CD4-positive, CD25-positive, alpha-beta regulatory T cell (primary cell): ENCODE data around the gene PCDHB10. TPM values are rescaled to one million over a fixed set of nuclear protein-coding genes. Genes with fewer than 3 reads are reported as not detected.
"Not testable (repeated sequence)": the region's sequence is repeated elsewhere in the genome, so short reads cannot be mapped to it uniquely, and the experiment has no call there.

Experiments
- ATAC-seq, 2 donors: fragments of 150-1000 bp; cut with Tn5 transposase; one replicate each; pipeline ENCODE4 v1.10.0; 2021; ENCODE audit warnings: low read depth in 2 of 2, moderate number of reproducible peaks in 2 of 2, moderate library complexity in 1 of 2
- DNase-seq, 3 donors: peaks; one replicate each; pipeline versions ENCODE4 v3.0.0 to v3.0.0-alpha.2; 2012 to 2022; ENCODE audit warnings: mixed read lengths in 1 of 3
- H3K27ac ChIP-seq: one replicate; pipeline ENCODE4 v1.7.0; 2013; ENCODE audit warnings: mild to moderate bottlenecking, low read length; ENCODE audit not compliant: insufficient read depth, poor library complexity, severe bottlenecking
- H3K27me3 ChIP-seq: one replicate; pipeline ENCODE4 v1.7.0; 2013; ENCODE audit warnings: low read length; ENCODE audit not compliant: control insufficient read depth, insufficient read depth
- H3K36me3 ChIP-seq: one replicate; pipeline ENCODE4 v1.7.0; 2013; ENCODE audit warnings: mild to moderate bottlenecking, low read length, moderate library complexity; ENCODE audit not compliant: control insufficient read depth, insufficient read depth
- H3K4me1 ChIP-seq: 2 replicates; pipeline ENCODE4 v1.7.0; 2013; ENCODE audit warnings: mild to moderate bottlenecking, low read length; ENCODE audit not compliant: insufficient read depth, control insufficient read depth, poor library complexity, severe bottlenecking
- H3K4me3 ChIP-seq: one replicate; pipeline ENCODE4 v1.7.0; 2013; ENCODE audit warnings: low read depth, mild to moderate bottlenecking, low read length, moderate library complexity
- H3K9me3 ChIP-seq, 2 experiments: 1 replicate in 1 of 2; 2 replicates in 1 of 2; pipeline ENCODE4 v1.7.0; 2013; ENCODE audit warnings: low read length in 2 of 2, mild to moderate bottlenecking in 1 of 2, moderate library complexity in 1 of 2; ENCODE audit not compliant: control insufficient read depth in 2 of 2
- H3K27ac Mint-ChIP-seq, 3 donors: one replicate each; pipeline ENCODE4 v1.8.0; 2020 to 2022; ENCODE audit warnings: mild to moderate bottlenecking in 3 of 3, mixed read lengths in 3 of 3, moderate library complexity in 2 of 3
- H3K27me3 Mint-ChIP-seq: one replicate; pipeline ENCODE4 v1.8.0; 2022; ENCODE audit warnings: mild to moderate bottlenecking, mixed read lengths
- H3K36me3 Mint-ChIP-seq: one replicate; pipeline ENCODE4 v1.8.0; 2020; ENCODE audit warnings: mixed read lengths
- H3K4me1 Mint-ChIP-seq, 4 donors: one replicate each; pipeline ENCODE4 v1.8.0; 2020 to 2022; ENCODE audit warnings: mixed read lengths in 4 of 4, mild to moderate bottlenecking in 1 of 4
- H3K4me3 Mint-ChIP-seq, 4 donors: one replicate each; pipeline ENCODE4 v1.8.0; 2020 to 2022; ENCODE audit warnings: mild to moderate bottlenecking in 4 of 4, mixed read lengths in 4 of 4, moderate library complexity in 3 of 4
- H3K9me3 Mint-ChIP-seq, 7 donors: one replicate each; pipeline ENCODE4 v1.8.0; 2020 to 2022; ENCODE audit warnings: mixed read lengths in 7 of 7, mild to moderate bottlenecking in 3 of 7, moderate library complexity in 2 of 7
- polyA plus RNA-seq, 4 donors: library from polyadenylated mRNA; unstranded; fragments of 300-500 nt; fragmentation: Illumina TruSeq; gene quantifications; one replicate each; pipeline ENCODE4 v1.2.3, GENCODE V29; 2021
- total RNA-seq: library from RNA; stranded (reverse); gene quantifications from one replicate; pipeline ENCODE4 v1.2.3, GENCODE V29; 2022

The PCDHB10 gene
- total and polyA plus RNA-seq, 5 donors from 2014 or later: not detected

- Mint-ChIP-seq H3K9me3 (peaks cover 0 to 20% (median 3%) of the 10 kb centered on the region in 7 donors), H3K27me3 (peaks cover 18% of the 10 kb centered on the region)
- H3K4me1 Mint-ChIP-seq, H3K36me3 Mint-ChIP-seq, H3K27ac Mint-ChIP-seq, H3K4me1 ChIP-seq, H3K4me3 ChIP-seq, H3K27me3 ChIP-seq, ATAC-seq, H3K27ac ChIP-seq, DNase-seq, H3K4me3 Mint-ChIP-seq, H3K36me3 ChIP-seq: not testable (repeated sequence)
- peaks cover 3 to 17% of the 10 kb centered on the region in 2 experiments for H3K9me3 ChIP-seq
Measured at GRCh38 chr5:141225421-141225820, 33.3 kb downstream of the PCDHB10 start.

GRCh38 chr5:141234109-141234667 lies 42.0 kb downstream of the PCDHB10 start:
- Mint-ChIP-seq H3K27me3 (peaks cover 6% of the 10 kb centered on the region), H3K4me1 (no peaks in the 10 kb centered on the region), H3K27ac (peak overlapping the region in 1 of 3 donors; percentile 38), H3K4me3 (no peak overlapping the region), H3K9me3 (peaks cover 2 to 42% (median 10%) of the 10 kb centered on the region in 7 donors), H3K36me3 (no peaks in the 10 kb centered on the region)
- no peak for DNase-seq
- no peak for ATAC-seq
- no peaks in the 10 kb centered on the region for H3K4me1 ChIP-seq
- H3K4me3 ChIP-seq: no peak overlapping the region
- H3K9me3 ChIP-seq: peaks cover 22 to 36% of the 10 kb centered on the region in 2 experiments
- H3K27me3 ChIP-seq: peaks cover 6% of the 10 kb centered on the region
- no peak overlapping the region for H3K27ac ChIP-seq
- H3K36me3 ChIP-seq: no peaks in the 10 kb centered on the region

DNA sequence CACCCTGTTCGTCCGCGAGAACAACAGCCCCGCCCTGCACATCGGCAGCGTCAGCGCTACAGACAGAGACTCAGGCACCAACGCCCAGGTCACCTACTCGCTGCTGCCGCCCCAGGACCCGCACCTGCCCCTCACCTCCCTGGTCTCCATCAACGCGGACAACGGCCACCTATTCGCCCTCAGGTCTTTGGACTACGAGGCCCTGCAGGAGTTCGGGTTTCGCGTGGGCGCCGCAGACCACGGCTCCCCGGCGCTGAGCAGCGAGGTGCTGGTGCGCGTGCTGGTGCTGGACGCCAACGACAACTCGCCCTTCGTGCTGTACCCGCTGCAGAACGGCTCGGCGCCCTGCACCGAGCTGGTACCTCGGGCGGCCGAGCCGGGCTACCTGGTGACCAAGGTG lies 43.8 kb downstream of the PCDHB10 start:
- peaks cover 2 to 58% (median 12%) of the 10 kb centered on the region in 7 donors for H3K9me3 Mint-ChIP-seq
- H3K27me3 Mint-ChIP-seq, ATAC-seq, H3K4me1 ChIP-seq, H3K4me3 ChIP-seq, H3K27ac ChIP-seq, H3K36me3 Mint-ChIP-seq, H3K36me3 ChIP-seq, H3K27ac Mint-ChIP-seq, DNase-seq, H3K4me1 Mint-ChIP-seq, H3K4me3 Mint-ChIP-seq: not testable (repeated sequence)
- peaks cover 25 to 51% of the 10 kb centered on the region in 2 experiments for H3K9me3 ChIP-seq
- H3K27me3 ChIP-seq: peaks cover 12% of the 10 kb centered on the region

DNA sequence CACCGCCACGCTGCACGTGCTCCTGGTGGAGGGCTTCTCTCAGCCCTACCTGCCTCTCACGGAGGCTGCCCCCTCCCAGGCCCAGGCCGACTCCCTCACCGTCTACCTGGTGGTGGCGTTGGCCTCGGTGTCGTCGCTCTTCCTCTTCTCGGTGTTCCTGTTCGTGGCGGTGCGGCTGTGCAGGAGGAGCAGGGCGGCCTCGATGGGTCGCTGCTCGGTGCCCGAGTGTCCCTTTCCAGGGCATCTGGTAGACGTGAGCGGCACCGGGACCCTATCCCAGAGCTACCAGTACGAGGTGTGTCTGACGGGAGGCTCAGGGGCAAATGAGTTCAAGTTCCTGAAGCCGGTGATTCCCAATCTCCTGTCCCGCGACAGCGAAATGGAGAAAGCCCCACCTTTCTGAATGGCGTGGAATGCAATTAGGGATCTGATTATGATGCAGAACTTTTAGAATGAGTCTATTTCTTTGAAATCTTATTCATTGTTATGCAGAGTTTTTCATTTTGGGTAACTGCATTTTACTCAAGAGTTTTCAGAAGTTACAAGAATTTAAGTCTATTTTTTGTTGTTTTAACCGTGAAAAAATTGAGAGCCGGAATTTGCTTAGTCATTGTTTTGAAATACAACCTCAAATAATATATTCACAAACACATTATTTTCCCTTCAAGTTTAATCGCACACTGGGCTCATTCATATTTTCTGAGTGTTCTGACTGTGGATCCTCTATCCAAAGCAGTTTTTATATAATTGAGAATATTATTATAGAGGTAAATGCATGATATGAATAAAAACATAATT lies 44.6 kb downstream of the PCDHB10 start:
- no peak for ATAC-seq
- H3K36me3 ChIP-seq: no peaks in the 10 kb centered on the region
- H3K36me3 Mint-ChIP-seq: no peaks in the 10 kb centered on the region
- H3K9me3 ChIP-seq: peaks cover 26 to 58% of the 10 kb centered on the region in 2 experiments
- H3K27me3 Mint-ChIP-seq: peaks cover 6% of the 10 kb centered on the region
- no peak overlapping the region for H3K27ac ChIP-seq
- no peak overlapping the region for H3K27ac Mint-ChIP-seq
- no peaks in the 10 kb centered on the region for H3K4me1 ChIP-seq
- H3K4me3 ChIP-seq: no peak overlapping the region
- no peak for DNase-seq
- no peak overlapping the region for H3K4me3 Mint-ChIP-seq
- peaks cover 2 to 55% (median 12%) of the 10 kb centered on the region in 7 donors for H3K9me3 Mint-ChIP-seq
- H3K4me1 Mint-ChIP-seq: no peaks in the 10 kb centered on the region
- peaks cover 12% of the 10 kb centered on the region for H3K27me3 ChIP-seq

GRCh38 chr5:141241496-141241895 lies 49.3 kb downstream of the PCDHB10 start:
- H3K4me3 Mint-ChIP-seq: no peak overlapping the region
- DNase-seq: no peak
- H3K9me3 Mint-ChIP-seq: peaks cover 2 to 68% (median 22%) of the 10 kb centered on the region in 7 donors
- Histone ChIP-seq H3K4me1 (no peaks in the 10 kb centered on the region), H3K9me3 (peaks cover 50 to 89% of the 10 kb centered on the region in 2 experiments), H3K4me3 (no peak overlapping the region), H3K36me3 (no peaks in the 10 kb centered on the region), H3K27ac (no peak overlapping the region), H3K27me3 (peaks cover 8% of the 10 kb centered on the region)
- no peaks in the 10 kb centered on the region for H3K36me3 Mint-ChIP-seq
- H3K27ac Mint-ChIP-seq: no peak overlapping the region
- peaks cover 0 to 2% (median 0%) of the 10 kb centered on the region in 4 donors for H3K4me1 Mint-ChIP-seq
- ATAC-seq: no peak
- peaks cover 9% of the 10 kb centered on the region for H3K27me3 Mint-ChIP-seq

Other genes with a start within 250 kb of the PCDHB10 start
Only the 30 nearest of the 37 such genes appear.
- not detected for gene PCDHB1, start 141.0 kb upstream of the PCDHB10 start, total RNA-seq
- gene PCDHB1, start 141.0 kb upstream of the PCDHB10 start, polyA plus RNA-seq: not detected
- not detected for gene PCDHB2, start 97.7 kb upstream of the PCDHB10 start, total RNA-seq
- not detected for gene PCDHB2, start 97.7 kb upstream of the PCDHB10 start, polyA plus RNA-seq
- not detected for gene PCDHB3, start 91.9 kb upstream of the PCDHB10 start, total RNA-seq
- gene PCDHB3, start 91.9 kb upstream of the PCDHB10 start, polyA plus RNA-seq: not detected
- not detected for gene PCDHB4, start 70.5 kb upstream of the PCDHB10 start, total RNA-seq
- not detected for gene PCDHB4, start 70.5 kb upstream of the PCDHB10 start, polyA plus RNA-seq
- gene PCDHB5, start 57.1 kb upstream of the PCDHB10 start, total RNA-seq: not detected
- under 1 TPM in 1 of 4 donors, not detected in 3; 0.19 TPM for gene PCDHB5, start 57.1 kb upstream of the PCDHB10 start, polyA plus RNA-seq
- gene PCDHB6, start 42.3 kb upstream of the PCDHB10 start, total RNA-seq: not detected
- not detected for gene PCDHB6, start 42.3 kb upstream of the PCDHB10 start, polyA plus RNA-seq
- not detected for gene PCDHB7, start 19.7 kb upstream of the PCDHB10 start, total RNA-seq
- gene PCDHB7, start 19.7 kb upstream of the PCDHB10 start, polyA plus RNA-seq: not detected
- gene PCDHB8, start 14.6 kb upstream of the PCDHB10 start, total RNA-seq: not detected
- gene PCDHB8, start 14.6 kb upstream of the PCDHB10 start, polyA plus RNA-seq: not detected
- not detected for gene PCDHB16, start 10.0 kb upstream of the PCDHB10 start, total RNA-seq
- not detected for gene PCDHB16, start 10.0 kb upstream of the PCDHB10 start, polyA plus RNA-seq
- gene PCDHB9, start 5.2 kb upstream of the PCDHB10 start, total RNA-seq: 0.07 TPM
- gene PCDHB9, start 5.2 kb upstream of the PCDHB10 start, polyA plus RNA-seq: not detected
- gene PCDHB11, start 7.3 kb downstream of the PCDHB10 start, total RNA-seq: not detected
- not detected for gene PCDHB11, start 7.3 kb downstream of the PCDHB10 start, polyA plus RNA-seq
- not detected for gene PCDHB12, start 16.4 kb downstream of the PCDHB10 start, total RNA-seq
- gene PCDHB12, start 16.4 kb downstream of the PCDHB10 start, polyA plus RNA-seq: not detected
- not detected for gene PCDHB13, start 21.6 kb downstream of the PCDHB10 start, total RNA-seq
- under 1 TPM in 1 of 4 donors, not detected in 3; 0.05 TPM for gene PCDHB13, start 21.6 kb downstream of the PCDHB10 start, polyA plus RNA-seq
- not detected for gene PCDHB14, start 31.0 kb downstream of the PCDHB10 start, total RNA-seq
- not detected for gene PCDHB14, start 31.0 kb downstream of the PCDHB10 start, polyA plus RNA-seq
- not detected for gene PCDHB15, start 53.0 kb downstream of the PCDHB10 start, total RNA-seq
- gene PCDHB15, start 53.0 kb downstream of the PCDHB10 start, polyA plus RNA-seq: not detected
- 0.74 TPM for gene SLC25A2, start 111.7 kb downstream of the PCDHB10 start, total RNA-seq
- under 1 TPM in 1 of 4 donors, not detected in 3; 0.12 TPM for gene SLC25A2, start 111.7 kb downstream of the PCDHB10 start, polyA plus RNA-seq
- gene TAF7, start 128.4 kb downstream of the PCDHB10 start, total RNA-seq: 76.6 TPM
- 100 to 1,000 TPM; 172 to 235 (median 200) TPM for gene TAF7, start 128.4 kb downstream of the PCDHB10 start, polyA plus RNA-seq
- 0.10 TPM for gene PCDHGA1, start 138.2 kb downstream of the PCDHB10 start, total RNA-seq
- under 1 TPM in 1 of 4 donors, not detected in 3; 0.06 TPM for gene PCDHGA1, start 138.2 kb downstream of the PCDHB10 start, polyA plus RNA-seq
- gene PCDHGA2, start 146.4 kb downstream of the PCDHB10 start, total RNA-seq: not detected
- not detected for gene PCDHGA2, start 146.4 kb downstream of the PCDHB10 start, polyA plus RNA-seq
- gene PCDHGA3, start 151.5 kb downstream of the PCDHB10 start, total RNA-seq: not detected
- gene PCDHGA3, start 151.5 kb downstream of the PCDHB10 start, polyA plus RNA-seq: not detected
- not detected for gene PCDHGB1, start 157.7 kb downstream of the PCDHB10 start, total RNA-seq
- not detected for gene PCDHGB1, start 157.7 kb downstream of the PCDHB10 start, polyA plus RNA-seq
- not detected for gene PCDHGA4, start 162.7 kb downstream of the PCDHB10 start, total RNA-seq
- gene PCDHGA4, start 162.7 kb downstream of the PCDHB10 start, polyA plus RNA-seq: not detected
- 0.20 TPM for gene PCDHGB2, start 167.6 kb downstream of the PCDHB10 start, total RNA-seq
- gene PCDHGB2, start 167.6 kb downstream of the PCDHB10 start, polyA plus RNA-seq: under 1 TPM in 1 of 4 donors, not detected in 3; 0.54 TPM
- gene PCDHGA5, start 171.8 kb downstream of the PCDHB10 start, total RNA-seq: not detected
- under 1 TPM in 1 of 4 donors, not detected in 3; 0.08 TPM for gene PCDHGA5, start 171.8 kb downstream of the PCDHB10 start, polyA plus RNA-seq
- 0.20 TPM for gene PCDHGB3, start 177.9 kb downstream of the PCDHB10 start, total RNA-seq
- gene PCDHGB3, start 177.9 kb downstream of the PCDHB10 start, polyA plus RNA-seq: not detected
- not detected for gene PCDHGA6, start 181.5 kb downstream of the PCDHB10 start, total RNA-seq
- not detected for gene PCDHGA6, start 181.5 kb downstream of the PCDHB10 start, polyA plus RNA-seq
- not detected for gene PCDHGA7, start 190.4 kb downstream of the PCDHB10 start, total RNA-seq
- under 1 TPM in 1 of 4 donors, not detected in 3; 0.09 TPM for gene PCDHGA7, start 190.4 kb downstream of the PCDHB10 start, polyA plus RNA-seq
- gene PCDHGB4, start 195.3 kb downstream of the PCDHB10 start, total RNA-seq: not detected
- under 1 TPM in 1 of 4 donors, not detected in 3; 0.22 TPM for gene PCDHGB4, start 195.3 kb downstream of the PCDHB10 start, polyA plus RNA-seq
- gene PCDHGA8, start 200.3 kb downstream of the PCDHB10 start, total RNA-seq: not detected
- under 1 TPM in 1 of 4 donors, not detected in 3; 0.10 TPM for gene PCDHGA8, start 200.3 kb downstream of the PCDHB10 start, polyA plus RNA-seq
- gene PCDHGB5, start 205.6 kb downstream of the PCDHB10 start, total RNA-seq: not detected
- gene PCDHGB5, start 205.6 kb downstream of the PCDHB10 start, polyA plus RNA-seq: under 1 TPM in 2 of 4 donors, not detected in 2; 0.17 to 0.27 TPM